ENCODE data around the gene DPYD.

The DPYD gene

DNA sequence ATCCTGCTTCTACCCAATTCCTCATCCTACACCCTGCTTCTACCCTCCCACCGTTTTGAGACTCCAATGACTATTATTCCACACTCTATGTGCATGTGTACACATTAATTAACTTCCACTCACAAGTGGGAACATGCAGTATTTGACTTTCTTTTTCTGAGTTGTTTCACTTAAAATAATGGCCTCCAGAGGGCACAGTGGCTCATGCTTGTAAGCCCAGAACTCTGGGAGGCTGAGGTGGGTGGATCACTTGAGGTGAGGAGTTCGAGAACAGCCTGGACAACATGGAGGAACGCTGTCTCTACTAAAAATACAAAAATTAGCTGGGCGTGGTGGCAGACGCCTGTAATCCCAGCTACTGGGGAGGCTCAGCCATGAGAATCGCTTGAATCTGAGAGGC is 734.5 kb downstream of the DPYD start:
- TF ChIP-seq CTCF (IDR thresholded peaks at IDR 0.05; ENCODE audit: borderline replicate concordance, insufficient read depth, low read depth, low read length), result no peak
- no peak overlapping the region for H3K4me3 ChIP-seq (ENCODE audit: low read depth, low read length)

DNA sequence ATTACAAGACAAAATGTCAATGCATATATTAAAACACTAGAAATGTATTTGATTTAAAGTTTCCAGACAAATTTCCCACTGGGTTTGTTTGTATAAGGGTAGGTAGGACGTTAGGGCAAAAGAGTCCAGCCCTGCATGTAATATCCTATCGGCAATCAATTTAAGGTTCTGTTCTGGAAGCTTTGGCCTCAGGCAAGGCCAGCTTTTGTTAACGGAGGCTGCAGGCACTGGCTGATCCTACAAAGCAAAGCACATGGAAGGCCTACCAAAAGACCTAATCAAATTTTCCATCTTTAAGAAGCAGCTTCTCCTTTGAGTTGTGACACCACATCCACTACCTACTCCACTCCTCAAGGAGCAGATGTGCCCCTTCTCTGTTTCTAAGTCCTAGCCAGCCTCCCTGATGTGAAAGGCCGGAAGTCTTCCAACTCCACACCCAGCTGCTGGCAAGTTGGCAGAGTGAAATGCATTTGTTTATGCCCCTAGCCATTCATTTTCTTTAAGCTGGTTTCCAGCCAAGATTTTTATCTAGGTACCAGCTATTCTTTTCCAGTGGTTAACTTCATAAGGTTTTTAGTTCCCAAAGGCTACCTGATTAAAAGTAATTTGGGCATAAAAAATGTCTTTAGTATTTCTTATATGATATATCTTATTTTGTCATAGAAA is 746.7 kb downstream of the DPYD start:
- TF ChIP-seq CTCF (IDR thresholded peaks at IDR 0.05; ENCODE audit: borderline replicate concordance, insufficient read depth, low read depth, low read length), result no peak
- no peak overlapping the region for H3K4me3 ChIP-seq (ENCODE audit: low read depth, low read length)

DNA sequence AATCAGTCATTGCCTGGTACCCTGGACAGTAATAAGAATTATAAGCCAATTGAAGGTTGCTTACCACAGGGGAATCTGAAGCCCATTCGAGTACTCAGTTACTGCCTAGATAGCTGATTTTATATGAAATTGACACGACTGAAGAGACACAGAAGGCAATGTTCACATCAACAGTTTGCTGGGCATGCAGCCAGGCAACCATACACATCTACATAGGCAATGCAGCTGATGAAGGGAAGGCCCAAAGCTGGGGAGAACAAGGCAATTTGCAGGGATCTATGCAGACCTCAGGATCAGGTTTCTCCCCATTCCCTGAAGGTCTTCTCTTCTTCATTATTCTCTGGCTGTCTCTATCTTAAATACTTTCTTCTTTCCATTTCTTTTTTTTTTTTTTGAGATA is 750.5 kb downstream of the DPYD start:
- TF ChIP-seq CTCF (IDR thresholded peaks at IDR 0.05; ENCODE audit: borderline replicate concordance, insufficient read depth, low read depth, low read length), result no peak
- H3K4me3 ChIP-seq (ENCODE audit: low read depth, low read length), result no peak overlapping the region

GRCh38 chr1:97168056-97168455 is 752.8 kb downstream of the DPYD start:
- no peak for TF ChIP-seq CTCF (IDR thresholded peaks at IDR 0.05; ENCODE audit: borderline replicate concordance, insufficient read depth, low read depth, low read length)

DNA sequence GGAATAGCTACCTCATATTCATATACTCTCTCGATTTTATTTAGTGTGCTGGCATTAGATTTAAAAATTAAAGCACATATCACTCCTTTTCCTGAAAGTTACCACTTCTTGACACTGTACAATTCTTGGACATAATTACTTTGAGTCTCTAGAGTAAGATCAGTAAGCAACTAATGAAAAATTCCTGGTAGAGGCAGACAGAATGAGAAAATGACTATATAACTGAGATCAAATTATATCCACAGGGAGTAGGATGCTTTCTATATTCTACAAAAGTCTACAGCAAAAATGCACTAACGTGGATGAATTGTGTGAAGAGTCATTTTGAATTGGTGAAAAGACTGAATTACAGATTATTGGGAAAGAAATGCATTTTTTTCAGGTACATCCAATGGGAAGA is 753.6 kb downstream of the DPYD start:
- no peak for TF ChIP-seq CTCF (IDR thresholded peaks at IDR 0.05; ENCODE audit: borderline replicate concordance, insufficient read depth, low read depth, low read length)
- no peak overlapping the region for H3K4me3 ChIP-seq (ENCODE audit: low read depth, low read length)

More at GRCh38 chr1:97168056-97168455, 752.8 kb downstream of the DPYD start:
- no peak overlapping the region for H3K4me3 ChIP-seq (ENCODE audit: low read depth, low read length)

DNA sequence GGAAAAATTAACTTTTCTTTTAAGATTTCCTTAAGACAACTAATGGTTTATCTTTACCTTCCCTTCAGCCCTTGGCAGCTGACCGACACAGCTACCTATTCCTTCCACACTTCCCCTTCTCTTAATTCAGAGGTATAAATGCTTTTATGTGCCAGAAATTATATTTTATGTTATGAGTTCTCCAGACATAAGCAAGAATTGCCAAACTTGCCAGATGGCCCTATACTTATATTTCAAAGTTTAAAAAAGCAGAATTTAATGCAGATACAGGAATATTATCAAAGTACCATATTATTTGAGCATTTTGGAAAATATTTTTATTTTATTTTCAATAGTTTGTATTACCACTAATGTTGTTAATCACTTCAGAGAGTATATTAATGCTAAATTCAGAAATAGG is 754.2 kb downstream of the DPYD start:
- no peak for TF ChIP-seq CTCF (IDR thresholded peaks at IDR 0.05; ENCODE audit: borderline replicate concordance, insufficient read depth, low read depth, low read length)

DNA sequence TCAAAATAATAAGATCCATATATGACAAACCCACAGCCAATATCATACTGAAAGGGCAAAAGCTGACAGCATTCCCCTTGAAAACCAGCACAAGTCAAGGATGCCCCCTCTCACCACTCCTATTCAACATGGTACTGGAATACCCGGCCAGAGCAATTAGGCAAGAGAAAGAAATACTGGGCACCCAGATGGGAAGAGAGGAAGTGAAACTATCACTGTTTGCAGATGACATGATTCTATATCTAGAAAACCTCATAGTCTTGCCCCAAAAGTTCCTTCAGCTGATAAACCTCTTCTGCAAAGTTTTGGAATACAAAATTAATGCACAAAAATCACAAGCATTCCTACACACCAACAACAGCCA is 756.6 kb downstream of the DPYD start:
- H3K4me3 ChIP-seq (ENCODE audit: low read depth, low read length), result no peak overlapping the region
- no peak for TF ChIP-seq CTCF (IDR thresholded peaks at IDR 0.05; ENCODE audit: borderline replicate concordance, insufficient read depth, low read depth, low read length)

More for the DNA sequence above, 754.2 kb downstream of the DPYD start:
- no peak overlapping the region for H3K4me3 ChIP-seq (ENCODE audit: low read depth, low read length)
